ENCODE measurements around the gene TKT. TPM values are rescaled to one million over a fixed set of nuclear protein-coding genes. Genes with fewer than 3 reads are reported as not detected.
"Not testable (repeated sequence)": the region's sequence is repeated elsewhere in the genome, so short reads cannot be mapped to it uniquely, and the experiment has no call there.

TKT gene
- 238 TPM for polyA plus RNA-seq (2013, experiment 1 of 2; ENCODE audit: insufficient read length)
- polyA plus RNA-seq (2013, experiment 2 of 2; ENCODE audit: insufficient read length), result 252 TPM

- peak; percentile 86 for DNase-seq
Measured at GRCh38 chr3:53255775-53256703, at the start of gene TKT. Gene TKT, minus strand, starts transcription at chr3:53256022. Its CDS starts 80 bp downstream, at chr3:53255942.

GRCh38 chr3:53303957-53304356 lies 48.1 kb upstream of the TKT start:
- DNase-seq, result no peak

- DNase-seq, result no peak
Measured at GRCh38 chr3:53303549-53303948, 47.7 kb upstream of the TKT start.

GRCh38 chr3:53300826-53301225 lies 45.0 kb upstream of the TKT start:
- no peak for DNase-seq

GRCh38 chr3:53299611-53300023 lies 43.8 kb upstream of the TKT start:
- DNase-seq, result peak; percentile 57

GRCh38 chr3:53295410-53295809 lies 39.6 kb upstream of the TKT start:
- no peak for DNase-seq

- no peak for DNase-seq
Measured at GRCh38 chr3:53293867-53294266, 38.0 kb upstream of the TKT start.

GRCh38 chr3:53288214-53288613 lies 32.4 kb upstream of the TKT start:
- no peak for DNase-seq

GRCh38 chr3:53287131-53287629 lies 31.4 kb upstream of the TKT start:
- peak; percentile 33 for DNase-seq

GRCh38 chr3:53286727-53287126 lies 30.9 kb upstream of the TKT start:
- DNase-seq, result no peak

GRCh38 chr3:53282581-53282980 lies 26.8 kb upstream of the TKT start:
- DNase-seq, result no peak

GRCh38 chr3:53278667-53279066 lies 22.8 kb upstream of the TKT start:
- no peak for DNase-seq

GRCh38 chr3:53274938-53275605 lies 19.2 kb upstream of the TKT start:
- DNase-seq, result no peak

- no peak for DNase-seq
Measured at GRCh38 chr3:53273146-53273670, 17.4 kb upstream of the TKT start.

GRCh38 chr3:53269888-53270880 lies 14.4 kb upstream of the TKT start:
- peak; percentile 93 for DNase-seq

GRCh38 chr3:53269193-53269592 lies 13.4 kb upstream of the TKT start:
- DNase-seq, result not testable (repeated sequence)

- no peak for DNase-seq
Measured at GRCh38 chr3:53267766-53268165, 11.9 kb upstream of the TKT start.

- DNase-seq, result no peak
Measured at GRCh38 chr3:53264718-53265117, 8.9 kb upstream of the TKT start.

GRCh38 chr3:53263907-53264306 lies 8.1 kb upstream of the TKT start:
- DNase-seq, result no peak

- DNase-seq, result no peak
Measured at GRCh38 chr3:53261712-53262111, 5.9 kb upstream of the TKT start.

- DNase-seq, result no peak
Measured at GRCh38 chr3:53260286-53260785, 4.5 kb upstream of the TKT start.
